ENCODE data around the gene UGT2A1.
"Not testable (repeated sequence)": the region's sequence is repeated elsewhere in the genome, so short reads cannot be mapped to it uniquely, and the experiment has no call there.

Gene UGT2A1

DNA sequence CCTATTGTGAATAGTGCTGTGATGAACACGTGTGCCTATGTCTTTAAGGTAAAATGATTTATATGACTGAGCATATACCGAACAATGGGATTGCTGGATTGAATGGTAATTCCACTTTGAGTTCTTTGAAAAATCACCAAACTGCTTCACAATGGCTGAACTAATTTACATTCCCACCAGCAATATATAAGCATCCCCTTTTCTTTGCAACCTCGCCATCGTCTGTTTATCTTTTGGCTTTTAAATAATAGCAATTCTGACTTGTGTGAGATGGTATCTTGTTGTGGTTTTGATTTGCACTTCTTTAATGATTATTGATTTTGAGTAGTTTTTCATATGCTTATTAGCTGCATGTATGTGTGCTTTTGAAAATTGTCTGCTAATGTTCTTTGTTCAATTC is 31.8 kb upstream of the UGT2A1 start:
- no peak overlapping the region for H3K4me3 ChIP-seq (replicated peaks; ENCODE audit: low read depth, low read length)
- no peak for DNase-seq (ENCODE audit: extremely low read depth, insufficient read length)
- no peaks in the 10 kb centered on the region for H3K27me3 ChIP-seq (replicated peaks; ENCODE audit: control insufficient read depth, insufficient read depth, low read length)
- no peaks in the 10 kb centered on the region for H3K36me3 ChIP-seq (ENCODE audit: control insufficient read depth, insufficient read depth, low read length)
- TF ChIP-seq CTCF (IDR thresholded peaks at IDR 0.05; ENCODE audit: insufficient read depth, low read length, poor library complexity, severe bottlenecking) = no peak

DNA sequence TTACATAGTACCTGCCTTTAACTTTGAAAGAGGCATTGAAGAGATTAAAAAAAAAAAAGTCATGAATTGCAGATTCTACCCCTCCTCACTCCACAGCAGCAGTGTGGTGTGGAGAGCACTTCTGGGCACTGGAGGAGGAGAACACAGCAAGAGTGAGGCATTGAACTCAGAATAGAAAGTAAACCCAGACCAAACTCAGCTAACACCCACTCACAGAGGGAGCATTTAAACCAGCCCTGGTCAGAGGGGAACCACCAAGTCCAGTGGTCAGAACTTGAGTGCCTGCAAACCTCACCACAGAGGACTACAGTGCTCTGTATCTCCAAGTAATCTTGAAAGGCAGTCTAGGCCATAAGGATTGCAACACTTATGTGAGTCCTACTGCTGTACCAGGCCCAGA is 15.6 kb upstream of the UGT2A1 start:
- no peak for DNase-seq (ENCODE audit: extremely low read depth, insufficient read length)
- H3K27me3 ChIP-seq (replicated peaks; ENCODE audit: control insufficient read depth, insufficient read depth, low read length) = no peaks in the 10 kb centered on the region
- TF ChIP-seq CTCF (IDR thresholded peaks at IDR 0.05; ENCODE audit: insufficient read depth, low read length, poor library complexity, severe bottlenecking) = no peak
- no peak overlapping the region for H3K4me3 ChIP-seq (replicated peaks; ENCODE audit: low read depth, low read length)
- H3K36me3 ChIP-seq (ENCODE audit: control insufficient read depth, insufficient read depth, low read length) = no peaks in the 10 kb centered on the region

GRCh38 chr4:69664009-69664408 is 11.0 kb upstream of the UGT2A1 start:
- H3K36me3 ChIP-seq (ENCODE audit: control insufficient read depth, insufficient read depth, low read length); DNase-seq (ENCODE audit: extremely low read depth, insufficient read length); H3K27me3 ChIP-seq (replicated peaks; ENCODE audit: control insufficient read depth, insufficient read depth, low read length); H3K4me3 ChIP-seq (replicated peaks; ENCODE audit: low read depth, low read length): not testable (repeated sequence)

- H3K36me3 ChIP-seq (ENCODE audit: control insufficient read depth, insufficient read depth, low read length); H3K4me3 ChIP-seq (replicated peaks; ENCODE audit: low read depth, low read length); H3K27me3 ChIP-seq (replicated peaks; ENCODE audit: control insufficient read depth, insufficient read depth, low read length); DNase-seq (ENCODE audit: extremely low read depth, insufficient read length): not testable (repeated sequence)
These were observed 8.2 kb upstream of the UGT2A1 start for GRCh38 chr4:69661130-69661803.

DNA sequence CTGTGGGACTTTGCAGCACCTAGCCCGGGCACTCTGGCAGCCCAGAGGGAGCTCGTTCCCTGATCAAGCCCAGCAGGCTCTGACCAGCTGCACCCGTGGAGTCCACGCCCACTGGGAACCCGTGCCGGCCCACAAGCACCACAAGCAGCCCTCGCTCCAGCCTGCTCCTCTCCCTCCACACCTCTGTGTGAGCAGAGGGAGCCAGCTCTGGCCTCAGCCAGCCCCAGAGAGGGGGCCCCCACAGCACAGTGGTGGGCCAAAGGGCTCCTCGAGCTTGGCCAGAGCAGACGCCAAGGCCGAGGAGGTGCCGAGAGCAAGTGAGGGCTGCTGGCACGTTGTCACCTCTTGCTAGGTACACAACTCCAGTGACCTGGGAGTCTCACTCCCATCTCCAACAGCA is 5.1 kb upstream of the UGT2A1 start:
- Histone ChIP-seq H3K27me3 (replicated peaks; ENCODE audit: control insufficient read depth, insufficient read depth, low read length) (no peaks in the 10 kb centered on the region), H3K36me3 (ENCODE audit: control insufficient read depth, insufficient read depth, low read length) (no peaks in the 10 kb centered on the region), H3K4me3 (replicated peaks; ENCODE audit: low read depth, low read length) (no peak overlapping the region)
- no peak for TF ChIP-seq CTCF (IDR thresholded peaks at IDR 0.05; ENCODE audit: insufficient read depth, low read length, poor library complexity, severe bottlenecking)
- no peak for DNase-seq (ENCODE audit: extremely low read depth, insufficient read length)

- H3K4me3 ChIP-seq (replicated peaks; ENCODE audit: low read depth, low read length) = no peak overlapping the region
- H3K36me3 ChIP-seq (ENCODE audit: control insufficient read depth, insufficient read depth, low read length) = no peaks in the 10 kb centered on the region
- no peak for DNase-seq (ENCODE audit: extremely low read depth, insufficient read length)
- no peaks in the 10 kb centered on the region for H3K27me3 ChIP-seq (replicated peaks; ENCODE audit: control insufficient read depth, insufficient read depth, low read length)
- TF ChIP-seq CTCF (IDR thresholded peaks at IDR 0.05; ENCODE audit: insufficient read depth, low read length, poor library complexity, severe bottlenecking) = no peak
These were observed 3.7 kb upstream of the UGT2A1 start for GRCh38 chr4:69656653-69657158.

DNA sequence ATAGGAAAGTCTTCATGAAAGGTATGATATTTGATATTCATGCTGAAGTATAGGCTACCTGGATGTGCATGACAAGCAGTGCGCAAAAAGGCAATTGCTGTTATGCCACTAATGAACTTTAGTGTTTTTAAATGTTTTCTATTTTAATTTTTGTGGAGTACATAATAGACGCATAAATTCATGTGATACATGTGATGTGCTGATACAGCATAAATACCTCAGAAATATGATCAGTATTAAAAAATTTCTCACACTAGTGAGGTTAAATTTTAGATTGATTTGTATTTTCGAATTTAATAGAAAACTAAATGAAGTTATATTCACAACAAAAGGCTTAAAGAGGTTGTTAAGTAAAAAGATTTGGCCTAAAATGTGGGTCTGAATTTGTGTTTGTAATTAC is 2.2 kb downstream of the UGT2A1 start:
- no peaks in the 10 kb centered on the region for H3K27me3 ChIP-seq (replicated peaks; ENCODE audit: control insufficient read depth, insufficient read depth, low read length)
- no peak for DNase-seq (ENCODE audit: extremely low read depth, insufficient read length)
- no peaks in the 10 kb centered on the region for H3K36me3 ChIP-seq (ENCODE audit: control insufficient read depth, insufficient read depth, low read length)
- TF ChIP-seq CTCF (IDR thresholded peaks at IDR 0.05; ENCODE audit: insufficient read depth, low read length, poor library complexity, severe bottlenecking) = no peak
- H3K4me3 ChIP-seq (replicated peaks; ENCODE audit: low read depth, low read length) = no peak overlapping the region

Data from GM06990 (cell line).